Measurements from ENCODE around the gene COBL. TPM values are rescaled to one million over a fixed set of nuclear protein-coding genes. Genes with fewer than 3 reads are reported as not detected.

COBL gene
- total RNA-seq, 8 experiments from 2014 or later: 0.23 to 54.8 (median 4.3) TPM

DNA sequence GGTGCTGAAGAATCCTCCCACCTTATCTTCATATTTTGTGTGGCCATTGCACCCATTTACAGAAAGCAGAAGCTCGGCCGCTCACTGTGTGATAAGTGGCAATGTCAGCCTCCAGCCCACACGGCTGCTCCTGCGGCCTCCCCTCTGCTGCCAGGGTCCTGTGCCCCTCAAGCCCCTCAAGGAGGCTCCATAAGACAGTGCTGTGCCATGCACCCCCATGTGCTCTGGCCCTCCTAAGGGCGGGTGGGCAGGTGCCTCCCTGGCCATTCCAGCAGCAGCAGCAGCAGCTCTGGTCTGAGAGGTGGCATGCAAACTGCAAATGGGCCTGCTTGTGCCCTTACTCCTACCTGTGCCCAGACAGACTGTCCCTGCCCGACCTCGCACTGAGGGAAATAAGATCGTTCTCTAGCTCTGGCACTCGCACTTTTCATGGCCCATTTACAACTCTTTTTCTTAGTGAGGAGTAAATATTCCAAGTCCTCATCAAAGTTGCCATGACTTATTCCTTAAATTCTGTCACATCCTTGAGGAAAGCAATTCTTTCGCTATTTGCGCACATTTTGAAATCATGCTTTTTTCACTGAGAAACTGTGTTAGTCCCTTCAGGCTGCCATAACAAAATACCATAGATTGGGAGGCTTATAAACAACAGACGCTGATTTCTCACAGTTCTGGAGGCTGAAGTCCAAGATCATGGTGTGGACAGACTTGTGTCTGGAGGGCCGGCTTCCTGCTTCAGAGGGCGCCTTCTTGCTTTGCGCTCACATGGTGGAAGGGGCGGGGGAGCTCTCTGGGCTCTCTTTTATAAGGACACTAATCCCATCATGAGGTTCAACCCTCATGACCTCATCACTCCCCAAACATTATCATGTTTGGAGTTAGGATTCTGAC lies 187.8 kb downstream of the COBL start:
- Histone ChIP-seq H3K4me1 (replicated peaks in 1 of 2) (no peaks in the 10 kb centered on the region), H3K4me3 (no peak overlapping the region), H3K27ac (no peak overlapping the region)
- no peak for ATAC-seq (replicated peaks in 6 of 8)
- in situ Hi-C loops (cut with MboI; ENCODE audit: low pct_unique_long_range_greater_than_20kb in 2 of 9, low sequenced_read_pairs in 9 of 9, unreplicated experiment in 9 of 9): loop anchor here in 5 of 9 experiments (25.0 kb wide), 3 partner anchors 441 to 941 kb away; partner anchors contain the start of gene FIGNL1 (in 3 of the 5)
- WGBS, 10 experiments: 78 to 100% (median 91%) methylated on average over 1 to 7 of the region's 16 CpGs

- no peaks in the 10 kb centered on the region for H3K4me1 ChIP-seq (replicated peaks in 1 of 2)
- in situ Hi-C loops (cut with MboI; ENCODE audit: low pct_unique_long_range_greater_than_20kb in 2 of 9, low sequenced_read_pairs in 9 of 9, unreplicated experiment in 9 of 9): loop anchor here in 5 of 9 experiments (25.0 kb wide), 3 partner anchors 440 to 940 kb away; partner anchors contain the start of gene FIGNL1 (in 3 of the 5)
- 40 to 100% (median 61%) methylated on average over 1 to 3 of the region's 3 CpGs; no CpG with 5 or more reads in 6 of the 10 experiments for WGBS, 10 experiments
- no peak overlapping the region for H3K27ac ChIP-seq
- H3K4me3 ChIP-seq: no peak overlapping the region
- ATAC-seq (replicated peaks in 6 of 8): no peak
Observed at GRCh38 chr7:51127618-51127904, 189.0 kb downstream of the COBL start.

DNA sequence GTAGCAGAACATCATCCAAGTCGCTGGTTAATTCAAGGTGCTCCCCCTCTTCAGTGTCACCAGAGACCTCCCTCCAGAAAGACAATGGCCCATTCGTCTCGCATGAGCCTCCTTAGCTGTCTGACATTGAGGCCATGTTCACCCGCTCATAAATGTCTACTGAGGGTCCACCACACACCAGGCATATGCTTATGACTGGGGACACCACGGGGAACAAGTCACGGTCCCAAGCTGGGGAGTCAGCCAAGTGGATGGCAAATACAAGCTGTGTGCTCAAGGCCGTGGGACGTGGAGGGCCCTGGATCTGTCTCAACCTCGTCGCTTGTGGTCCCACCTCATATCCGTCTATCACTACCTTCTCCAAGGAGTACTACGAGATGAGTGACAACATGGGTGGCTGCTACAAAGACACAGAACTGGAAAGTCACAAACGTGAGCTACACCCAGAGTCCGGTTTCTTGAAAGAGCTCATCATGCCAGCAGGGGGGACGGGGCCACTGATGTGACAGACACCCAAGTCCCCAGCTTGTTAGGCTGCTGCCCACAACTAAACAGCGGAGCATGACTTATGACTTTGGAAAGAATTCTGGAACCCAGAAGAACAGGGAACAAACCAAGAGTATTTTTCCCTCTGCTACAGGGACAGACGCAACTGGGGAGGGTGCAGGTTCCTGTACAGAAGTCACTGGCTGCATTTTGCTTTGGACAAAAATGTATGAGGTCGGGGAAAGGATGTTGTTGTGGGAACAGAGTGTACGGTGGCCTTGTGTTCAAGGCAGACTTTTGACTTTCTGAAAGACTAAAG lies 189.6 kb downstream of the COBL start:
- no peak overlapping the region for H3K27ac ChIP-seq
- ATAC-seq (replicated peaks in 6 of 8): no peak
- WGBS, 10 experiments: 78 to 100% (median 93%) methylated on average over 1 to 14 of the region's 19 CpGs; no CpG with 5 or more reads in 1 of the 10 experiments
- no peaks in the 10 kb centered on the region for H3K4me1 ChIP-seq (replicated peaks in 1 of 2)
- in situ Hi-C loops (cut with MboI; ENCODE audit: low pct_unique_long_range_greater_than_20kb in 2 of 9, low sequenced_read_pairs in 9 of 9, unreplicated experiment in 9 of 9): loop anchor here in 5 of 9 experiments (25.0 kb wide), 3 partner anchors 440 to 940 kb away; partner anchors contain the start of gene FIGNL1 (in 3 of the 5)
- no peak overlapping the region for H3K4me3 ChIP-seq

DNA sequence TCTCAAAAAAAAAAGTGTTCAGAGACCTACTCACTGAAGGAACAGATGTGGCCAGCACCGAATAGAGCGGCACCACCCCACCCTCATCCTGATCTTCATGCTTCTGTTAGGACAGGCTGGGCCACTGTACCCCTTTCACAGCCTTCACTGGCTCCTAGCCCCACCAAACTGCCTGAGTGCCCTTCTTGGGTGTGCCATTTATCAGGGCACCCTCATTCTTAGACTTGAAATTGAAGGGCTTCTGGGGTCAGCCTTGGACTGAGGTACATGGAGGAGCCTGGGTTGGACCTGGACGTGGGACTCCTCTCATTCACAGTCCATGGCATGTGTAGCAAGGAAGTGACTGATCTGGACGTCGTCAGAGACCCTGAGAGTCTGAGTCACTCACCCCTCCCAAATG lies 190.3 kb downstream of the COBL start:
- in situ Hi-C loops (cut with MboI; ENCODE audit: low pct_unique_long_range_greater_than_20kb in 2 of 9, low sequenced_read_pairs in 9 of 9, unreplicated experiment in 9 of 9): loop anchor here in 5 of 9 experiments (25.0 kb wide), 3 partner anchors 439 to 939 kb away; partner anchors contain the start of gene FIGNL1 (in 3 of the 5)
- Histone ChIP-seq H3K27ac (no peak overlapping the region), H3K4me1 (replicated peaks in 1 of 2) (no peaks in the 10 kb centered on the region), H3K4me3 (no peak overlapping the region)
- ATAC-seq (replicated peaks in 6 of 8): no peak
- 60 to 100% (median 96%) methylated on average over 1 to 2 of the region's 5 CpGs; no CpG with 5 or more reads in 6 of the 10 experiments for WGBS, 10 experiments

DNA sequence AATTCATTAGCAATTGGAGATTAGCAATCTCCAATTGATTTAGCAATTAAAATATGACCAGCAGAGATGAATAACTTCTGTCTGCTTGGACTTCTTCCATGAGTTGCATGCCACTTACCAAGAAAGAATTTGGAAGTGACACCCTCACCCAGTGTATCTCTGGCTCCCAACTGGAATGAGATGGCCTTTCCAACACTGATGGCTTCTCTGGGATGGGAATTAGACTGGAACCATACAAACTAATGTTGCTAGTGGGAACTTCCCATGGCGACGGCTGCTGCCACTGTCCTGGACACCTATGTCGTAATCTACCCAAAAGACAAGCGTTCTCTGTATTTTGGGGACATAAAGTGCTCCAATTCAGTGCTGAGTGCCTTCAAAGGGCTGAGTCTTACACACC lies 192.3 kb downstream of the COBL start:
- ATAC-seq (replicated peaks in 6 of 8): no peak
- Histone ChIP-seq H3K4me3 (no peak overlapping the region), H3K27ac (no peak overlapping the region), H3K4me1 (replicated peaks in 1 of 2) (no peaks in the 10 kb centered on the region)
- in situ Hi-C loops (cut with MboI; ENCODE audit: low pct_unique_long_range_greater_than_20kb in 2 of 9, low sequenced_read_pairs in 9 of 9, unreplicated experiment in 9 of 9): no loop called here
- WGBS, 10 experiments: 67 to 100% (median 79%) methylated on average over 1 to 4 of the region's 4 CpGs; no CpG with 5 or more reads in 2 of the 10 experiments

GRCh38 chr7:51123322-51124019 lies 193.1 kb downstream of the COBL start:
- Histone ChIP-seq H3K27ac (no peak overlapping the region), H3K4me3 (no peak overlapping the region), H3K4me1 (replicated peaks in 1 of 2) (no peaks in the 10 kb centered on the region)
- WGBS, 10 experiments: 6 to 100% (median 77%) methylated on average over 1 to 3 of the region's 3 CpGs; no CpG with 5 or more reads in 2 of the 10 experiments
- in situ Hi-C loops (cut with MboI; ENCODE audit: low pct_unique_long_range_greater_than_20kb in 2 of 9, low sequenced_read_pairs in 9 of 9, unreplicated experiment in 9 of 9): no loop called here
- ATAC-seq (replicated peaks in 6 of 8): peak in 5 of 8 experiments; percentile 45 to 99 (median 89)

- in situ Hi-C loops (cut with MboI; ENCODE audit: low pct_unique_long_range_greater_than_20kb in 2 of 9, low sequenced_read_pairs in 9 of 9, unreplicated experiment in 9 of 9): no loop called here
- 20 to 100% (median 49%) methylated on average over 1 to 9 of the region's 9 CpGs for WGBS, 10 experiments
- peak in 2 of 8 experiments; percentile 21 to 34 for ATAC-seq (replicated peaks in 6 of 8)
- Histone ChIP-seq H3K4me3 (no peak overlapping the region), H3K4me1 (replicated peaks in 1 of 2) (no peaks in the 10 kb centered on the region), H3K27ac (no peak overlapping the region)
Observed at GRCh38 chr7:51121931-51122425, 194.6 kb downstream of the COBL start.

- WGBS, 10 experiments: 60 to 100% (median 89%) methylated on average over 1 to 5 of the region's 5 CpGs; no CpG with 5 or more reads in 1 of the 10 experiments
- Histone ChIP-seq H3K27ac (no peak overlapping the region), H3K4me1 (replicated peaks in 1 of 2) (no peaks in the 10 kb centered on the region), H3K4me3 (no peak overlapping the region)
- in situ Hi-C loops (cut with MboI; ENCODE audit: low pct_unique_long_range_greater_than_20kb in 2 of 9, low sequenced_read_pairs in 9 of 9, unreplicated experiment in 9 of 9): no loop called here
- no peak for ATAC-seq (replicated peaks in 6 of 8)
Observed at GRCh38 chr7:51121036-51121790, 195.4 kb downstream of the COBL start.

GRCh38 chr7:51118628-51119027 lies 198.0 kb downstream of the COBL start:
- Histone ChIP-seq H3K27ac (no peak overlapping the region), H3K4me3 (no peak overlapping the region), H3K4me1 (replicated peaks in 1 of 2) (no peaks in the 10 kb centered on the region)
- no peak for ATAC-seq (replicated peaks in 6 of 8)
- in situ Hi-C loops (cut with MboI; ENCODE audit: low pct_unique_long_range_greater_than_20kb in 2 of 9, low sequenced_read_pairs in 9 of 9, unreplicated experiment in 9 of 9): no loop called here
- WGBS, 10 experiments: 71 to 89% (median 80%) methylated on average over 2 to 4 of the region's 4 CpGs; no CpG with 5 or more reads in 5 of the 10 experiments

DNA sequence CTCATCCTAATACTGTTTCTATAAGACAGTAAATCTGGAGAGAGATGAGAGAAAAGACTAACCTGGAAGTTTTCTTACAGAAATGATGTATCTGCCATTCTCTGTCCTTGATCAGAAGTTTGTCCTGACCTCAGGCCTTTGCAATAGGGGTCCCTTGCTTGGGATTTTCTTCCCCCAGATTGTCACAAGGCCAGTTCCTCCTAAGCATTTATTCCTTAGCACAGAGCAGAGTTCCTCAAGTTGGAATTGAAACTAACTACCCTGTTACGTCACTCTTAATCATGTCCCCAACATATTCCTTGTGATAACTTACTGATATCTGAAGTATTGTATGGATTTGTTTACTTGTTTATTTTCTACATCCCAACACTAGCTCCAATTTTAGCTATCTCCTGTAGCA lies 202.1 kb downstream of the COBL start:
- ATAC-seq (replicated peaks in 6 of 8): peak in 1 of 8 experiments; percentile 29
- in situ Hi-C loops (cut with MboI; ENCODE audit: low pct_unique_long_range_greater_than_20kb in 2 of 9, low sequenced_read_pairs in 9 of 9, unreplicated experiment in 9 of 9): no loop called here
- WGBS, 10 experiments: 14 to 100% (median 80%) methylated on average over 1 of the region's 1 CpG; no CpG with 5 or more reads in 2 of the 10 experiments
- no peaks in the 10 kb centered on the region for H3K4me1 ChIP-seq (replicated peaks in 1 of 2)
- H3K4me3 ChIP-seq: no peak overlapping the region
- no peak overlapping the region for H3K27ac ChIP-seq

GRCh38 chr7:51113962-51114361 lies 202.6 kb downstream of the COBL start:
- H3K27ac ChIP-seq: no peak overlapping the region
- no peak for ATAC-seq (replicated peaks in 6 of 8)
- no peaks in the 10 kb centered on the region for H3K4me1 ChIP-seq (replicated peaks in 1 of 2)
- no peak overlapping the region for H3K4me3 ChIP-seq
- 40 to 94% (median 87%) methylated on average over 2 to 6 of the region's 7 CpGs for WGBS, 10 experiments
- in situ Hi-C loops (cut with MboI; ENCODE audit: low pct_unique_long_range_greater_than_20kb in 2 of 9, low sequenced_read_pairs in 9 of 9, unreplicated experiment in 9 of 9): no loop called here

DNA sequence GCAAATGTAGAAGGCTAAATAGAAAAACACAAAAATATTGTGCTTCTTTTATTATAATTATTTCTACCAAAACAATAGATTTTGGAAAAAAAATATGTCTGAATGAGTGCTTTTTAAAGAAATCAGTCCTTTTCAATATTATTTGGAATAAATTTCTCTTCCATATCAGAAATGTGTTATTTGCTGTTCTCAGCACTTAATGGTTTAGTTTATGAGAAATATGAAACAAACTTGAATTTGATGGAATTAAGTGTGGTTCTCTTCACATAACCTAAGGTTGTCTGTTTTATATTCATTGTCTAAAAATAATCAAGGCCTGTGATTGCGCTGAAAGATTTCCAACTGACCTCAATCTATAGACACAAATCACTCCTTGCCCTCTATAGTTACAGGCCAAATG lies 203.0 kb downstream of the COBL start:
- ATAC-seq (replicated peaks in 6 of 8): no peak
- in situ Hi-C loops (cut with MboI; ENCODE audit: low pct_unique_long_range_greater_than_20kb in 2 of 9, low sequenced_read_pairs in 9 of 9, unreplicated experiment in 9 of 9): no loop called here
- WGBS, 10 experiments: 56 to 100% (median 90%) methylated on average over 1 of the region's 1 CpG; no CpG with 5 or more reads in 1 of the 10 experiments
- H3K4me1 ChIP-seq (replicated peaks in 1 of 2): no peaks in the 10 kb centered on the region
- no peak overlapping the region for H3K4me3 ChIP-seq
- no peak overlapping the region for H3K27ac ChIP-seq

Measured in motor neuron (in vitro differentiated cells).